ENCODE measurements around the gene TSPAN31. TPM values are rescaled to one million over a fixed set of nuclear protein-coding genes. Genes with fewer than 3 reads are reported as not detected.

TSPAN31 gene
- total RNA-seq, 2 experiments from 2014 or later: 11.7 to 15.0 TPM

- intact Hi-C loops (cut with micrococcal nuclease): loop anchor here (2.0 kb wide), 2 partner anchors 63 to 115 kb away; partner anchors contain the start of gene CTDSP2
- Mint-ChIP-seq H3K9me3 (no peaks in the 10 kb centered on the region), H3K4me1 (ENCODE audit: low read depth) (peaks cover 33% of the 10 kb centered on the region), H3K27ac (peak overlapping the region; percentile 19), H3K36me3 (peaks cover 26% of the 10 kb centered on the region), H3K27me3 (no peaks in the 10 kb centered on the region), H3K4me3 (peak overlapping the region; percentile 52)
- ChIA-PET POLR2A (interaction anchor here (0.7 to 1.6 kb wide), 2 partner anchors 36 to 62 kb away, joined by 3 to 5 read pairs; partner anchors contain the start of gene CTDSP2), CTCF (interaction anchor here (1.3 to 3.8 kb wide), 10 partner anchors 11 to 123 kb away, joined by 4 to 17 read pairs (median 8); partner anchors contain the start of genes CYP27B1 and MARCHF9)
- DNase-seq: no peak
Observed at GRCh38 chr12:57783861-57784260, 39.0 kb downstream of the TSPAN31 start.

GRCh38 chr12:57793920-57794319 is 49.1 kb downstream of the TSPAN31 start:
- Mint-ChIP-seq H3K36me3 (peaks cover 34% of the 10 kb centered on the region), H3K27me3 (no peaks in the 10 kb centered on the region), H3K27ac (peak overlapping the region; percentile 69), H3K4me3 (no peak overlapping the region), H3K4me1 (ENCODE audit: low read depth) (peaks cover 16% of the 10 kb centered on the region), H3K9me3 (no peaks in the 10 kb centered on the region)
- CTCF ChIA-PET: interaction anchor here (0.9 to 4.2 kb wide), 5 partner anchors 10 to 111 kb away, joined by 3 to 16 read pairs (median 5); partner anchors contain the start of gene TSFM
- no peak for DNase-seq
- POLR2A ChIA-PET: no interaction called here
- intact Hi-C loops (cut with micrococcal nuclease): no loop called here

- intact Hi-C loops (cut with micrococcal nuclease): no loop called here
- Mint-ChIP-seq H3K9me3 (no peaks in the 10 kb centered on the region), H3K27me3 (no peaks in the 10 kb centered on the region), H3K27ac (peak overlapping the region; percentile 28), H3K4me1 (ENCODE audit: low read depth) (peaks cover 16% of the 10 kb centered on the region), H3K36me3 (peaks cover 34% of the 10 kb centered on the region), H3K4me3 (no peak overlapping the region)
- DNase-seq: no peak
- CTCF ChIA-PET: interaction anchor here (1.9 to 4.2 kb wide), 2 partner anchors 8 to 12 kb away, joined by 7 to 16 read pairs; partner anchors contain the start of gene TSFM
- POLR2A ChIA-PET: no interaction called here
Observed at GRCh38 chr12:57795354-57795753, 50.5 kb downstream of the TSPAN31 start.

- Mint-ChIP-seq H3K9me3 (no peaks in the 10 kb centered on the region), H3K27me3 (no peaks in the 10 kb centered on the region), H3K4me3 (no peak overlapping the region), H3K27ac (no peak overlapping the region), H3K4me1 (ENCODE audit: low read depth) (peaks cover 16% of the 10 kb centered on the region), H3K36me3 (peaks cover 33% of the 10 kb centered on the region)
- POLR2A ChIA-PET: no interaction called here
- CTCF ChIA-PET: interaction anchor here (1.3 to 4.2 kb wide), 2 partner anchors 14 to 108 kb away, joined by 5 to 16 read pairs; partner anchors contain the start of gene TSFM
- DNase-seq: no peak
- intact Hi-C loops (cut with micrococcal nuclease): no loop called here
Observed at GRCh38 chr12:57796996-57797395, 52.2 kb downstream of the TSPAN31 start.

- DNase-seq: no peak
- peaks cover 28% of the 10 kb centered on the region for H3K36me3 Mint-ChIP-seq
- H3K4me3 Mint-ChIP-seq: no peak overlapping the region
- H3K27ac Mint-ChIP-seq: no peak overlapping the region
- intact Hi-C loops (cut with micrococcal nuclease): no loop called here
- peaks cover 14% of the 10 kb centered on the region for H3K4me1 Mint-ChIP-seq (ENCODE audit: low read depth)
- ChIA-PET CTCF (interaction anchor here (0.9 to 1.1 kb wide), 3 partner anchors 15 to 107 kb away, joined by 3 read pairs; partner anchors contain the start of gene AVIL), POLR2A (no interaction called here)
- no peaks in the 10 kb centered on the region for H3K9me3 Mint-ChIP-seq
- H3K27me3 Mint-ChIP-seq: no peaks in the 10 kb centered on the region
Observed at GRCh38 chr12:57797933-57798332, 53.1 kb downstream of the TSPAN31 start.

Small RNAs within 50 kb of the gene (microRNA-seq; reads per million reads assigned to microRNA genes)
- not detected for gene MIR6759 (ENCODE audit: borderline microRNAs expressed, borderline number of aligned reads, borderline replicate concordance)

Other genes starting within 250 kb of the TSPAN31 start
- 10 to 100 TPM; 24.1 to 25.2 TPM for gene DDIT3, start 224.5 kb upstream of the TSPAN31 start, total RNA-seq
- gene MBD6, start 222.2 kb upstream of the TSPAN31 start, total RNA-seq: 10 to 100 TPM; 43.5 to 48.2 TPM
- gene DCTN2, start 197.8 kb upstream of the TSPAN31 start, total RNA-seq: 10 to 100 TPM; 81.0 to 85.2 TPM
- gene KIF5A, start 195.0 kb upstream of the TSPAN31 start, total RNA-seq: under 1 TPM; 0.90 to 0.99 TPM
- 10 to 100 TPM; 17.8 to 20.6 TPM for gene PIP4K2C, start 153.8 kb upstream of the TSPAN31 start, total RNA-seq
- gene DTX3, start 140.2 kb upstream of the TSPAN31 start, total RNA-seq: 10 to 100 TPM; 15.4 to 15.8 TPM
- 1 to 10 TPM; 1.4 to 2.5 TPM for gene ARHGEF25, start 133.6 kb upstream of the TSPAN31 start, total RNA-seq
- 1 to 10 TPM; 1.7 to 2.1 TPM for gene B4GALNT1, start 111.8 kb upstream of the TSPAN31 start, total RNA-seq
- 10 to 100 TPM; 73.4 to 74.8 TPM for gene OS9, start 50.9 kb upstream of the TSPAN31 start, total RNA-seq
- 10 to 100 TPM; 32.4 to 34.0 TPM for gene AGAP2, start 6.3 kb upstream of the TSPAN31 start, total RNA-seq
- 100 to 1,000 TPM; 181 to 195 TPM for gene CDK4, start 7.3 kb downstream of the TSPAN31 start, total RNA-seq
- gene MARCHF9, start 10.1 kb downstream of the TSPAN31 start, total RNA-seq: 10 to 100 TPM; 20.9 to 21.2 TPM
- gene CYP27B1, start 22.0 kb downstream of the TSPAN31 start, total RNA-seq: 1 to 10 TPM; 7.1 to 8.2 TPM
- gene METTL1, start 27.1 kb downstream of the TSPAN31 start, total RNA-seq: 10 to 100 TPM; 30.0 to 32.0 TPM
- 1 to 10 TPM; 3.7 to 3.9 TPM for gene EEF1AKMT3, start 27.6 kb downstream of the TSPAN31 start, total RNA-seq
- gene TSFM, start 37.7 kb downstream of the TSPAN31 start, total RNA-seq: 10 to 100 TPM; 45.5 to 47.2 TPM
- under 1 TPM; 0.64 to 0.85 TPM for gene AVIL, start 73.7 kb downstream of the TSPAN31 start, total RNA-seq
- 100 to 1,000 TPM; 100 to 101 TPM for gene CTDSP2, start 101.7 kb downstream of the TSPAN31 start, total RNA-seq
- gene ATP23, start 196.5 kb downstream of the TSPAN31 start, total RNA-seq: 10 to 100 TPM; 14.9 to 16.3 TPM